HepG2 (cell line): ENCODE measurements around the gene POU2AF2. TPM values are rescaled to one million over a fixed set of nuclear protein-coding genes. Genes with fewer than 3 reads are reported as not detected.

Experiments used
- ATAC-seq: fragments of 200-7000 bp; cut with Tn5 transposase; 3 replicates; pipeline ENCODE4 v1.9.1; 2020; ENCODE audit warnings: mild to moderate bottlenecking, moderate library complexity
- BruUV-seq: library from RNA; stranded (reverse); fragments of 400-500 nt; replicated peaks from 2 replicates; lab custom pipeline; 2021; lab: Mats Ljungman, UMichigan
- CTCF ChIA-PET: fragments of 300-600 bp; formaldehyde crosslinking; extraction: SDS; loops from one replicate; lab custom pipeline; 2021; ENCODE audit warnings: low total read pairs, inconsistent platforms, low intra/inter-chr PET ratio; lab: Yijun Ruan, JAX
- POLR2A ChIA-PET: fragments of 350-600 bp; sonication (Branson Sonifier 250); formaldehyde crosslinking; loops from one replicate; lab custom pipeline; 2020; ENCODE audit warnings: antibody characterized with exemption, inconsistent platforms; lab: Yijun Ruan, JAX
- DNase-seq: peaks from one replicate; pipeline ENCODE4 v3.0.0-alpha.2; 2015; ENCODE audit warnings: low spot score
- FAIRE-seq: peaks from 3 replicates; lab custom pipeline; 2011; peaks lifted over from hg19 to GRCh38; lab: Jason Lieb, UNC
- H2AFZ ChIP-seq: one replicate; pipeline ENCODE4 v1.6.1; 2011; ENCODE audit warnings: low read length, inconsistent platforms
- H3K27ac ChIP-seq: fragments of 300-600 bp; 3 replicates; pipeline ENCODE4 v1.8.0; 2011; ENCODE audit warnings: mixed run types, mild to moderate bottlenecking, mixed read lengths, low read length, inconsistent platforms; ENCODE audit not compliant: insufficient read depth; ENCODE audit errors: extremely low read length
- H3K27me3 ChIP-seq, 2 experiments: fragments of 200-600 bp in 1 of 2; 2 replicates in 1 of 2; 3 replicates in 1 of 2; pipeline versions ENCODE4 v1.6.0 to v1.8.0; 2011; ENCODE audit warnings: low read length in 2 of 2, mild to moderate bottlenecking in 2 of 2, moderate library complexity in 2 of 2, inconsistent platforms in 1 of 2; ENCODE audit not compliant: insufficient read depth in 2 of 2, control insufficient read depth in 1 of 2
- H3K36me3 ChIP-seq, 2 experiments: fragments of 200-600 bp in 1 of 2; replicated peaks in 1 of 2; 2 replicates in 1 of 2; 3 replicates in 1 of 2; pipeline versions ENCODE4 v1.5.1 to v1.8.0; 2011; ENCODE audit warnings: low read length in 2 of 2, inconsistent platforms in 1 of 2; ENCODE audit not compliant: insufficient read depth in 2 of 2, control insufficient read depth in 1 of 2
- H3K4me1 ChIP-seq: 2 replicates; pipeline ENCODE4 v1.5.1; 2012; ENCODE audit warnings: low read length, inconsistent platforms; ENCODE audit not compliant: insufficient read depth
- H3K4me2 ChIP-seq: 2 replicates; pipeline ENCODE4 v1.6.0; 2011; ENCODE audit warnings: low read depth, low read length, inconsistent platforms
- H3K4me3 ChIP-seq, 3 experiments: fragments of 200-600 bp in 1 of 3; sonication (generic), shearing (Covaris generic) in 1 of 3; replicated peaks in 1 of 3; 2 replicates each; pipeline ENCODE4 v1.5.1; 2011 to 2016; ENCODE audit warnings: low read length in 3 of 3, inconsistent platforms in 2 of 3, low read depth in 2 of 3, mild to moderate bottlenecking in 2 of 3, control low read depth in 1 of 3, mixed read lengths in 1 of 3; ENCODE audit not compliant: insufficient read depth in 1 of 3
- H3K79me2 ChIP-seq: one replicate; pipeline ENCODE4 v1.6.1; 2011; ENCODE audit warnings: low read length, inconsistent platforms; ENCODE audit not compliant: insufficient read depth
- H3K9ac ChIP-seq: 2 replicates; pipeline ENCODE4 v1.6.0; 2011; ENCODE audit warnings: mild to moderate bottlenecking, low read depth, low read length, inconsistent platforms; ENCODE audit not compliant: insufficient read depth
- H3K9me3 ChIP-seq: 2 replicates; pipeline ENCODE4 v1.5.1; 2012; ENCODE audit warnings: mild to moderate bottlenecking, low read length
- H4K20me1 ChIP-seq: 2 replicates; pipeline ENCODE4 v1.6.0; 2011; ENCODE audit warnings: inconsistent platforms, mild to moderate bottlenecking, low read length, moderate library complexity; ENCODE audit not compliant: insufficient read depth
- BRD4 ChIP-seq: sonication (generic); formaldehyde crosslinking; IDR thresholded peaks from 2 replicates; pipeline ENCODE4 v1.4.0; 2020; ENCODE audit warnings: missing genetic modification reagents
- ETV5 ChIP-seq: IDR thresholded peaks from 2 replicates; pipeline ENCODE4 v1.6.1; 2018; ENCODE audit warnings: missing biosample characterization, missing genetic modification reagents, inconsistent platforms, borderline replicate concordance
- GATAD2A ChIP-seq: IDR thresholded peaks from 2 replicates; pipeline ENCODE4 v1.6.1; 2016
- HDAC6 ChIP-seq: fragments of 200-600 bp; sonication (generic); IDR thresholded peaks from 2 replicates; pipeline ENCODE4 v1.7.0; 2017; ENCODE audit warnings: mild to moderate bottlenecking, antibody characterized with exemption, low read length, low read depth
- HES4 ChIP-seq: sonication (generic); formaldehyde crosslinking; IDR thresholded peaks from 2 replicates; pipeline ENCODE4 v1.9.0; 2021; ENCODE audit warnings: mild to moderate bottlenecking, missing genetic modification reagents, borderline replicate concordance
- PHF8 ChIP-seq: sonication (generic); formaldehyde crosslinking; IDR thresholded peaks from 2 replicates; pipeline ENCODE4 v1.5.0; 2020; ENCODE audit warnings: missing genetic modification reagents
- RAD21 ChIP-seq: fragments of 450-650 bp; formaldehyde crosslinking; IDR thresholded peaks from 2 replicates; pipeline ENCODE4 v1.5.0; 2020; ENCODE audit warnings: mild to moderate bottlenecking
- RCOR2 ChIP-seq: IDR thresholded peaks from 2 replicates; pipeline ENCODE4 v1.6.1; 2016; ENCODE audit warnings: missing biosample characterization, missing genetic modification reagents
- SYNCRIP ChIP-seq: fragments of 200-400 bp; formaldehyde crosslinking; IDR thresholded peaks from 2 replicates; pipeline ENCODE4 v1.6.1; 2018; ENCODE audit warnings: mild to moderate bottlenecking, low read depth, low read length; ENCODE audit not compliant: insufficient read depth
- ZKSCAN8 ChIP-seq: IDR thresholded peaks from 2 replicates; pipeline ENCODE4 v1.6.1; 2016; ENCODE audit warnings: borderline replicate concordance, missing genetic modification reagents, missing compliant biosample characterization
- ZNF101 ChIP-seq: sonication (generic); formaldehyde crosslinking; IDR thresholded peaks from 2 replicates; pipeline ENCODE4 v1.4.0; 2020; ENCODE audit warnings: mild to moderate bottlenecking, low read depth, missing genetic modification reagents, borderline replicate concordance
- ZNF446 ChIP-seq: sonication (generic); formaldehyde crosslinking; IDR thresholded peaks from 2 replicates; pipeline ENCODE4 v1.5.0; 2020; ENCODE audit warnings: mild to moderate bottlenecking, missing genetic modification reagents
- WGBS: methylation state at CpG from one replicate; pipeline ENCODE4 v1.1.6; 2017; ENCODE audit warnings: low lambda C conversion rate; 5-methylcytosine and 5-hydroxymethylcytosine counted together
- in situ Hi-C: cut with HindIII; loops from 2 replicates; pipeline ENCODE4 v1.10.0; 2017; ENCODE audit warnings: low pct_unique_long_range_greater_than_20kb; ENCODE audit not compliant: extremely low pct_ligation_motif_present
- intact Hi-C: fragments of 100-400 bp; cut with micrococcal nuclease; formaldehyde crosslinking; loops from one replicate; pipeline ENCODE4 v1.10.0; 2022; ENCODE audit not compliant: unreplicated experiment
- polyA plus RNA-seq, 8 experiments: library from polyadenylated mRNA; depleted of rRNA in 3 of 8; stranded (reverse) in 7 of 8; unstranded in 1 of 8; fragments of >200 nt; fragmentation: Illumina TruSeq in 4 of 8; extraction: Trizol in 4 of 8; gene quantifications; 2 replicates each; pipeline versions ENCODE4 v1.2.1 to v1.2.3, GENCODE V29; 2011 to 2016; ENCODE audit warnings: low read depth in 4 of 8, missing spikeins in 1 of 8, mixed read lengths in 1 of 8; ENCODE audit not compliant: insufficient read depth in 1 of 8
- total RNA-seq, 5 experiments: library from RNA; depleted of rRNA; stranded (reverse); fragments of >200 nt; fragmentation: Illumina TruSeq; extraction: Trizol; gene quantifications; 2 replicates each; pipeline ENCODE4 v1.2.3, GENCODE V29; 2016; ENCODE audit warnings: low read depth in 1 of 5
- TF ChIP-seq, protein P1 (sequence below): sonication (generic); formaldehyde crosslinking; IDR thresholded peaks from 2 replicates; pipeline ENCODE4 v1.5.0; 2020; ENCODE audit warnings: mild to moderate bottlenecking, missing genetic modification reagents
- TF ChIP-seq, protein P2 (sequence below): sonication (generic); formaldehyde crosslinking; IDR thresholded peaks from 2 replicates; pipeline ENCODE4 v1.4.0; 2020; ENCODE audit warnings: low read depth, mild to moderate bottlenecking, missing genetic modification reagents
- TF ChIP-seq, protein P3 (sequence below): sonication (generic); formaldehyde crosslinking; IDR thresholded peaks from 2 replicates; pipeline ENCODE4 v1.9.0; 2022; ENCODE audit warnings: low read depth, missing genetic modification reagents
- TF ChIP-seq, protein P4 (sequence below): sonication (generic); formaldehyde crosslinking; IDR thresholded peaks from 2 replicates; pipeline ENCODE4 v1.8.1; 2023; ENCODE audit warnings: mild to moderate bottlenecking, missing genetic modification reagents

Gene POU2AF2
- total and polyA plus RNA-seq, 2 of the 13 experiments (the other 11 are each of a cell fraction or from before 2014, with no cell fraction given) = 0.11 TPM; not detected in 1

DNA sequence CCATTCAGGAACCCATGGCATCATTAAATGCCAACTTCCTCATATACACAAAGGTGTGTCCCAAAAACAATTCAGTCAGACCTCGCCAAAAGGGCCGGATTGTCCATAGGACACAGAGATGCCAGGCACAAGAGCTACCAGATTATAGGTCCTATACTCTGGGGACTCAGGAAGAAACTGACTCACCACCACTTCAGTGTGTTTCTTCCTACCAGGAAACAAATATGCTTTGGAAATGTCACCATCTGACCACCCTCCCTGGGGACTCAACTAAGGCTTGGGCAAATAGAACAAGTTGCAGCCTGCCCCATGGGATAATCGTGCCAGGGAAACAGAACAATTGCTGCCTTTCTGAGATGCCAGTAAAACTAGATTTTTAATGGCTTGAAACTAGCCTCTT, 64.6 kb downstream of the POU2AF2 start (continued):
- TF ChIP-seq, protein P1, sequence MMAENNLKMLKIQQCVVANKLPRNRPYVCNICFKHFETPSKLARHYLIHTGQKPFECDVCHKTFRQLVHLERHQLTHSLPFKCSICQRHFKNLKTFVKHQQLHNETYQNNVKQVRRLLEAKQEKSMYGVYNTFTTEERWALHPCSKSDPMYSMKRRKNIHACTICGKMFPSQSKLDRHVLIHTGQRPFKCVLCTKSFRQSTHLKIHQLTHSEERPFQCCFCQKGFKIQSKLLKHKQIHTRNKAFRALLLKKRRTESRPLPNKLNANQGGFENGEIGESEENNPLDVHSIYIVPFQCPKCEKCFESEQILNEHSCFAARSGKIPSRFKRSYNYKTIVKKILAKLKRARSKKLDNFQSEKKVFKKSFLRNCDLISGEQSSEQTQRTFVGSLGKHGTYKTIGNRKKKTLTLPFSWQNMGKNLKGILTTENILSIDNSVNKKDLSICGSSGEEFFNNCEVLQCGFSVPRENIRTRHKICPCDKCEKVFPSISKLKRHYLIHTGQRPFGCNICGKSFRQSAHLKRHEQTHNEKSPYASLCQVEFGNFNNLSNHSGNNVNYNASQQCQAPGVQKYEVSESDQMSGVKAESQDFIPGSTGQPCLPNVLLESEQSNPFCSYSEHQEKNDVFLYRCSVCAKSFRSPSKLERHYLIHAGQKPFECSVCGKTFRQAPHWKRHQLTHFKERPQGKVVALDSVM (CRISPR knock-in tag) = no peak
- TF ChIP-seq ZKSCAN8 (CRISPR knock-in tag) = no peak
- TF ChIP-seq, protein P2, sequence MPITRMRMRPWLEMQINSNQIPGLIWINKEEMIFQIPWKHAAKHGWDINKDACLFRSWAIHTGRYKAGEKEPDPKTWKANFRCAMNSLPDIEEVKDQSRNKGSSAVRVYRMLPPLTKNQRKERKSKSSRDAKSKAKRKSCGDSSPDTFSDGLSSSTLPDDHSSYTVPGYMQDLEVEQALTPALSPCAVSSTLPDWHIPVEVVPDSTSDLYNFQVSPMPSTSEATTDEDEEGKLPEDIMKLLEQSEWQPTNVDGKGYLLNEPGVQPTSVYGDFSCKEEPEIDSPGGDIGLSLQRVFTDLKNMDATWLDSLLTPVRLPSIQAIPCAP (CRISPR knock-in tag) = no peak
- no peak for TF ChIP-seq GATAD2A (CRISPR knock-in tag)
- no peak for TF ChIP-seq ZNF101 (CRISPR knock-in tag)

DNA sequence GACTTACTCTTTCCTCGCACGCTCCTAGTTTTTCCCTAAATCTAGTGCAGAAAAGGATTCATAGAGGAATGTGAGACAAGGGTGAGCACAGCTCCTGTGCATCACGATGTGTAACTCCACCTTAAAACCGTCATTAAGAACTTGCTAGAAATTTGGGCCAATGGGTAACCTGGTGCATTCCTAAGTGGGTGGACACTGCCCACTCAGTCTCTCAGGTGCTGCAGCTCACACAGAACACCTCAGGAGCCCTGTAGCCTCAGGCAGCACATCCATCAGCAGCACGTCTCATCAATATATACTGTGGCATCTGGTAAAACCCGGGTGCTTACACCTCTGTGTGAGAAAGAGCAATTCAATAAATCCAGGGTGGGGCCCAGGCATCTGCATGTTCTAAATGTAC, 65.2 kb downstream of the POU2AF2 start:
- no TSS peak for BruUV-seq
- POLR2A ChIA-PET = interaction anchor here (1.4 to 3.8 kb wide), 3 partner anchors 10 to 24 kb away, joined by 3 to 11 read pairs (median 6); partner anchors contain the start of gene POU2AF3
- 98% methylated on average over 6 of the region's 6 CpGs for WGBS
- ATAC-seq (no peak), FAIRE-seq (no peak), DNase-seq (no peak)
- H3K79me2 ChIP-seq = no peaks in the 10 kb centered on the region
- H3K4me1 ChIP-seq = peaks cover 58% of the 10 kb centered on the region
- no peaks in the 10 kb centered on the region for H4K20me1 ChIP-seq
- in situ Hi-C loops (no loop called here), intact Hi-C loops (no loop called here)
- CTCF ChIA-PET = no interaction called here
- no peak overlapping the region for H3K4me3 ChIP-seq
- no peak overlapping the region for H2AFZ ChIP-seq
- TF ChIP-seq SYNCRIP (no peak), HDAC6 (no peak), RCOR2 (no peak), PHF8 (CRISPR knock-in tag) (no peak), ETV5 (CRISPR knock-in tag) (no peak), HES4 (CRISPR knock-in tag) (no peak), BRD4 (CRISPR knock-in tag) (no peak), RAD21 (CRISPR knock-in tag) (no peak), ZNF446 (CRISPR knock-in tag) (no peak)
- TF ChIP-seq, protein P3, sequence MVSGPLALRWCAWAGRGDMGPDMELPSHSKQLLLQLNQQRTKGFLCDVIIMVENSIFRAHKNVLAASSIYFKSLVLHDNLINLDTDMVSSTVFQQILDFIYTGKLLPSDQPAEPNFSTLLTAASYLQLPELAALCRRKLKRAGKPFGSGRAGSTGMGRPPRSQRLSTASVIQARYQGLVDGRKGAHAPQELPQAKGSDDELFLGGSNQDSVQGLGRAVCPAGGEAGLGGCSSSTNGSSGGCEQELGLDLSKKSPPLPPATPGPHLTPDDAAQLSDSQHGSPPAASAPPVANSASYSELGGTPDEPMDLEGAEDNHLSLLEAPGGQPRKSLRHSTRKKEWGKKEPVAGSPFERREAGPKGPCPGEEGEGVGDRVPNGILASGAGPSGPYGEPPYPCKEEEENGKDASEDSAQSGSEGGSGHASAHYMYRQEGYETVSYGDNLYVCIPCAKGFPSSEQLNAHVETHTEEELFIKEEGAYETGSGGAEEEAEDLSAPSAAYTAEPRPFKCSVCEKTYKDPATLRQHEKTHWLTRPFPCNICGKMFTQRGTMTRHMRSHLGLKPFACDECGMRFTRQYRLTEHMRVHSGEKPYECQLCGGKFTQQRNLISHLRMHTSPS (CRISPR knock-in tag) = no peak
- TF ChIP-seq, protein P4, sequence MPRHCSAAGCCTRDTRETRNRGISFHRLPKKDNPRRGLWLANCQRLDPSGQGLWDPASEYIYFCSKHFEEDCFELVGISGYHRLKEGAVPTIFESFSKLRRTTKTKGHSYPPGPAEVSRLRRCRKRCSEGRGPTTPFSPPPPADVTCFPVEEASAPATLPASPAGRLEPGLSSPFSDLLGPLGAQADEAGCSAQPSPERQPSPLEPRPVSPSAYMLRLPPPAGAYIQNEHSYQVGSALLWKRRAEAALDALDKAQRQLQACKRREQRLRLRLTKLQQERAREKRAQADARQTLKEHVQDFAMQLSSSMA (CRISPR knock-in tag) = no peak
- no peak overlapping the region for H3K4me2 ChIP-seq
- no peaks in the 10 kb centered on the region for H3K9me3 ChIP-seq
- H3K9ac ChIP-seq = no peak overlapping the region
- no peaks in the 10 kb centered on the region for H3K27me3 ChIP-seq
- H3K27ac ChIP-seq = no peak overlapping the region
- H3K36me3 ChIP-seq = no peaks in the 10 kb centered on the region
